K562 (cell line): ENCODE data around the gene MTMR12. TPM values are rescaled to one million over a fixed set of nuclear protein-coding genes. Genes with fewer than 3 reads are reported as not detected.

ENCODE experiments used
- ATAC-seq: fragments of 200-7000 bp; cut with Tn5 transposase; 3 replicates; pipeline ENCODE4 v1.9.1; 2020; ENCODE audit warnings: moderate library complexity
- BruUV-seq: library from RNA; stranded (reverse); fragments of 400-500 nt; replicated peaks from 2 replicates; lab custom pipeline; 2021; lab: Mats Ljungman, UMichigan
- CTCF ChIA-PET: fragments of 300-600 bp; formaldehyde crosslinking; extraction: SDS; loops from one replicate; lab custom pipeline; 2021; ENCODE audit warnings: low intra/inter-chr PET ratio; lab: Yijun Ruan, JAX
- POLR2A ChIA-PET: fragments of 300-600, 350-650 bp; sonication (Branson Sonifier 250); formaldehyde crosslinking; extraction: SDS; loops from one replicate; lab custom pipeline; 2021; ENCODE audit warnings: antibody characterized with exemption, inconsistent platforms; lab: Yijun Ruan, JAX
- DNase-seq, 4 experiments: peaks; one replicate each; pipeline versions ENCODE4 v3.0.0 to v3.0.0-alpha.2; 2011 to 2018; ENCODE audit warnings: low spot score in 3 of 4, mixed read lengths in 3 of 4; ENCODE audit errors: extremely low read depth in 1 of 4
- FAIRE-seq: peaks from 2 replicates; lab custom pipeline; 2011; peaks lifted over from hg19 to GRCh38; lab: Jason Lieb, UNC
- H2AFZ ChIP-seq: 2 replicates; pipeline ENCODE4 v1.6.0; 2011; ENCODE audit warnings: low read depth, low read length, control low read depth, inconsistent platforms
- H3K27ac ChIP-seq: fragments of 200-600 bp; 3 replicates; pipeline ENCODE4 v1.8.0; 2011; ENCODE audit warnings: low read depth, mild to moderate bottlenecking, control low read depth, inconsistent platforms, low read length, moderate library complexity, mixed read lengths; ENCODE audit errors: extremely low read depth
- H3K27me3 ChIP-seq, 2 experiments: fragments of 300-600 bp in 1 of 2; 2 replicates in 1 of 2; 3 replicates in 1 of 2; pipeline versions ENCODE4 v1.6.0 to v1.8.0; 2011; ENCODE audit warnings: inconsistent platforms in 2 of 2, low read length in 2 of 2, mild to moderate bottlenecking in 1 of 2, mixed read lengths in 1 of 2, moderate library complexity in 1 of 2; ENCODE audit not compliant: control insufficient read depth in 2 of 2, insufficient read depth in 2 of 2
- H3K36me3 ChIP-seq: fragments of 300-600 bp; 3 replicates; pipeline ENCODE4 v1.8.0; 2011; ENCODE audit warnings: mild to moderate bottlenecking, low read length, inconsistent platforms; ENCODE audit not compliant: control insufficient read depth, insufficient read depth
- H3K4me1 ChIP-seq, 2 experiments: fragments of 200-600 bp in 1 of 2; replicated peaks in 1 of 2; 2 replicates in 1 of 2; 3 replicates in 1 of 2; pipeline versions ENCODE4 v1.5.1 to v1.8.0; 2011; ENCODE audit warnings: inconsistent platforms in 2 of 2, low read length in 2 of 2, mild to moderate bottlenecking in 1 of 2, mixed read lengths in 1 of 2, moderate library complexity in 1 of 2; ENCODE audit not compliant: control insufficient read depth in 2 of 2, insufficient read depth in 2 of 2
- H3K4me2 ChIP-seq: 2 replicates; pipeline ENCODE4 v1.6.1; 2011; ENCODE audit warnings: low read length, control low read depth, inconsistent platforms, mixed read lengths; ENCODE audit not compliant: insufficient read depth
- H3K4me3 ChIP-seq: fragments of 200-600 bp; sonication (generic), shearing (Covaris generic); 2 replicates; pipeline ENCODE4 v1.5.1; 2016; ENCODE audit warnings: control low read depth, inconsistent platforms
- H3K79me2 ChIP-seq: fragments of 200-600 bp; 3 replicates; pipeline ENCODE4 v1.8.0; 2011; ENCODE audit warnings: low read length, inconsistent platforms; ENCODE audit not compliant: control insufficient read depth, insufficient read depth
- H3K9ac ChIP-seq, 2 experiments: 2 replicates each; pipeline versions ENCODE4 v1.6.0 to v1.6.1; 2011; ENCODE audit warnings: low read depth in 2 of 2, low read length in 2 of 2, control low read depth in 1 of 2, inconsistent platforms in 1 of 2, mild to moderate bottlenecking in 1 of 2, mixed read lengths in 1 of 2; ENCODE audit not compliant: insufficient read depth in 1 of 2
- H3K9me1 ChIP-seq: one replicate; pipeline ENCODE4 v1.6.0; 2011; ENCODE audit warnings: inconsistent platforms, mild to moderate bottlenecking, low read length, moderate library complexity; ENCODE audit not compliant: control insufficient read depth, insufficient read depth
- H3K9me3 ChIP-seq: replicated peaks from 2 replicates; pipeline ENCODE4 v1.5.1; 2011; ENCODE audit warnings: low read depth, low read length, inconsistent platforms; ENCODE audit not compliant: control insufficient read depth, insufficient read depth
- H4K20me1 ChIP-seq: replicated peaks from 2 replicates; pipeline ENCODE4 v1.6.1; 2011; ENCODE audit warnings: low read length, inconsistent platforms, mixed read lengths; ENCODE audit not compliant: control insufficient read depth, insufficient read depth
- ARID1B ChIP-seq: fragments of 450-650 bp; IDR thresholded peaks from 2 replicates; pipeline ENCODE4 v1.6.1; 2016; ENCODE audit warnings: antibody characterized with exemption, mild to moderate bottlenecking, inconsistent platforms
- HMG20A ChIP-seq: fragments of 450-650 bp; formaldehyde crosslinking; conservative IDR thresholded peaks from 2 replicates; pipeline ENCODE4 v1.4.0; 2020; ENCODE audit warnings: mild to moderate bottlenecking, mixed read lengths
- KLF13 ChIP-seq: fragments of 450-650 bp; IDR thresholded peaks from 2 replicates; pipeline ENCODE4 v1.6.1; 2016; ENCODE audit warnings: missing genetic modification characterization, low read depth, mild to moderate bottlenecking, missing compliant biosample characterization, moderate library complexity, borderline replicate concordance
- PHB2 ChIP-seq: fragments of 450-650 bp; IDR thresholded peaks from 2 replicates; pipeline ENCODE4 v1.6.1; 2017; ENCODE audit warnings: low read depth
- WGBS: fragments of 100-300 bp; shearing (Covaris generic); methylation state at CpG from one replicate; pipeline ENCODE4 v1.1.6; 2016; ENCODE audit warnings: low coverage, mixed read lengths; ENCODE audit not compliant: insufficient coverage; ENCODE audit errors: missing lambda C conversion rate; 5-methylcytosine and 5-hydroxymethylcytosine counted together
- in situ Hi-C: fragments of 300-500 bp; cut with MboI; formaldehyde crosslinking; loops from 4 replicates; pipeline ENCODE4 v1.15.0; 2018; ENCODE audit warnings: inconsistent platforms, mixed read lengths
- intact Hi-C: fragments of 100-400 bp; cut with micrococcal nuclease; formaldehyde crosslinking; loops from 2 replicates; pipeline ENCODE4 v1.14.2; 2022
- polyA plus RNA-seq, 8 experiments: library from polyadenylated mRNA; depleted of rRNA in 4 of 8; stranded (reverse) in 5 of 8; unstranded in 3 of 8; fragments of >200 nt; fragmentation: Nextera tagmentation in 2 of 8; fragmentation: Illumina TruSeq in 1 of 8; extraction: Ambion mirVana in 2 of 8; extraction: Trizol in 1 of 8; gene quantifications; 2 replicates each; pipeline versions ENCODE4 v1.2.1 to v1.2.3, GENCODE V29; 2011 to 2014; ENCODE audit warnings: inconsistent platforms in 1 of 8, missing spikeins in 1 of 8
- total RNA-seq, 7 experiments: library from RNA; depleted of rRNA in 6 of 7; stranded (reverse); fragments of >200 nt in 6 of 7; fragmentation: Illumina TruSeq in 2 of 7; extraction: Trizol in 2 of 7; gene quantifications; 2 replicates each; pipeline versions ENCODE4 v1.2.1 to v1.2.3, GENCODE V29; 2011 to 2021; ENCODE audit warnings: low replicate concordance in 1 of 7
- TF ChIP-seq, protein P1 (sequence below): sonication (generic); formaldehyde crosslinking; IDR thresholded peaks from 2 replicates; pipeline ENCODE4 v1.8.0; 2022; ENCODE audit warnings: mild to moderate bottlenecking, missing genetic modification reagents
- TF ChIP-seq, protein P2 (sequence below): IDR thresholded peaks from 2 replicates; pipeline ENCODE4 v1.6.1; 2011; ENCODE audit warnings: borderline replicate concordance, low read depth, mild to moderate bottlenecking, moderate library complexity, low read length; ENCODE audit not compliant: insufficient read depth, poor library complexity, severe bottlenecking
- TF ChIP-seq, protein P3 (sequence below): fragments of 450-650 bp; IDR thresholded peaks from 2 replicates; pipeline ENCODE4 v1.6.1; 2016

Gene MTMR12
- total and polyA plus RNA-seq, 9 of the 15 experiments (the other 6 are each of a cell fraction or from before 2014, with no cell fraction given), result 4.0 to 28.7 (median 17.1) TPM

DNA sequence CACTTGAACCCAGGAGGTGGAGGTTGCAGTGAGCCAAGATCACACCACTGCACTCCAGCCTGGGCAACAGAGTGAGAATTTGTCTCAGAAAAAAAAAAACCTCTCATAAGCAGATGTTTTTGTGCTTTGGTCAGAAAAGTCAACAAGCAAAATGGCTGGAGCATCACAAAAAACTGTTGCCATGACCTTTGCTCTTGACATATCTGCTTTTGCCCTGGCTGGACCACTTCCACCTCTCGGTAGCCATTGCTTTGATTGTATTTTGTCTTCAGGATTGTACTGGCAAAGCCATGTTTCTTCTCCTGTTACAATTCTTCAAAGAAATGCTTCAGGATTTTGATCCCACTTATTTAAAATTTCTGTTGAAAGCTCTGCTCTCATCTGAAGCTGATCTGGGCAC lies 67.0 kb downstream of the MTMR12 start:
- Histone ChIP-seq H3K9me1 (no peaks in the 10 kb centered on the region), H2AFZ (no peak overlapping the region), H3K4me1 (no peaks in the 10 kb centered on the region), H3K27me3 (no peaks in the 10 kb centered on the region), H3K4me3 (no peak overlapping the region), H3K79me2 (no peaks in the 10 kb centered on the region), H3K9ac (no peak overlapping the region), H3K36me3 (peaks cover 70% of the 10 kb centered on the region), H4K20me1 (no peaks in the 10 kb centered on the region), H3K27ac (no peak overlapping the region), H3K4me2 (no peak overlapping the region), H3K9me3 (no peaks in the 10 kb centered on the region)
- WGBS, result 95% methylated on average over 1 of the region's 1 CpG
- FAIRE-seq (no peak), DNase-seq (no peak), ATAC-seq (no peak)
- CTCF ChIA-PET, result no interaction called here
- in situ Hi-C loops (no loop called here), intact Hi-C loops (no loop called here)
- POLR2A ChIA-PET, result interaction anchor here (2.0 kb wide), 1 partner anchor 16 kb away, joined by 4 read pairs; no protein-coding TSS in a partner anchor
- BruUV-seq, result no TSS peak
- TF ChIP-seq ARID1B (no peak), HMG20A (CRISPR knock-in tag) (no peak), KLF13 (tag) (no peak), PHB2 (no peak)
- TF ChIP-seq, protein P1, sequence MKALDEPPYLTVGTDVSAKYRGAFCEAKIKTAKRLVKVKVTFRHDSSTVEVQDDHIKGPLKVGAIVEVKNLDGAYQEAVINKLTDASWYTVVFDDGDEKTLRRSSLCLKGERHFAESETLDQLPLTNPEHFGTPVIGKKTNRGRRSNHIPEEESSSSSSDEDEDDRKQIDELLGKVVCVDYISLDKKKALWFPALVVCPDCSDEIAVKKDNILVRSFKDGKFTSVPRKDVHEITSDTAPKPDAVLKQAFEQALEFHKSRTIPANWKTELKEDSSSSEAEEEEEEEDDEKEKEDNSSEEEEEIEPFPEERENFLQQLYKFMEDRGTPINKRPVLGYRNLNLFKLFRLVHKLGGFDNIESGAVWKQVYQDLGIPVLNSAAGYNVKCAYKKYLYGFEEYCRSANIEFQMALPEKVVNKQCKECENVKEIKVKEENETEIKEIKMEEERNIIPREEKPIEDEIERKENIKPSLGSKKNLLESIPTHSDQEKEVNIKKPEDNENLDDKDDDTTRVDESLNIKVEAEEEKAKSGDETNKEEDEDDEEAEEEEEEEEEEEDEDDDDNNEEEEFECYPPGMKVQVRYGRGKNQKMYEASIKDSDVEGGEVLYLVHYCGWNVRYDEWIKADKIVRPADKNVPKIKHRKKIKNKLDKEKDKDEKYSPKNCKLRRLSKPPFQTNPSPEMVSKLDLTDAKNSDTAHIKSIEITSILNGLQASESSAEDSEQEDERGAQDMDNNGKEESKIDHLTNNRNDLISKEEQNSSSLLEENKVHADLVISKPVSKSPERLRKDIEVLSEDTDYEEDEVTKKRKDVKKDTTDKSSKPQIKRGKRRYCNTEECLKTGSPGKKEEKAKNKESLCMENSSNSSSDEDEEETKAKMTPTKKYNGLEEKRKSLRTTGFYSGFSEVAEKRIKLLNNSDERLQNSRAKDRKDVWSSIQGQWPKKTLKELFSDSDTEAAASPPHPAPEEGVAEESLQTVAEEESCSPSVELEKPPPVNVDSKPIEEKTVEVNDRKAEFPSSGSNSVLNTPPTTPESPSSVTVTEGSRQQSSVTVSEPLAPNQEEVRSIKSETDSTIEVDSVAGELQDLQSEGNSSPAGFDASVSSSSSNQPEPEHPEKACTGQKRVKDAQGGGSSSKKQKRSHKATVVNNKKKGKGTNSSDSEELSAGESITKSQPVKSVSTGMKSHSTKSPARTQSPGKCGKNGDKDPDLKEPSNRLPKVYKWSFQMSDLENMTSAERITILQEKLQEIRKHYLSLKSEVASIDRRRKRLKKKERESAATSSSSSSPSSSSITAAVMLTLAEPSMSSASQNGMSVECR (CRISPR knock-in tag), result no peak
- TF ChIP-seq, protein P2, sequence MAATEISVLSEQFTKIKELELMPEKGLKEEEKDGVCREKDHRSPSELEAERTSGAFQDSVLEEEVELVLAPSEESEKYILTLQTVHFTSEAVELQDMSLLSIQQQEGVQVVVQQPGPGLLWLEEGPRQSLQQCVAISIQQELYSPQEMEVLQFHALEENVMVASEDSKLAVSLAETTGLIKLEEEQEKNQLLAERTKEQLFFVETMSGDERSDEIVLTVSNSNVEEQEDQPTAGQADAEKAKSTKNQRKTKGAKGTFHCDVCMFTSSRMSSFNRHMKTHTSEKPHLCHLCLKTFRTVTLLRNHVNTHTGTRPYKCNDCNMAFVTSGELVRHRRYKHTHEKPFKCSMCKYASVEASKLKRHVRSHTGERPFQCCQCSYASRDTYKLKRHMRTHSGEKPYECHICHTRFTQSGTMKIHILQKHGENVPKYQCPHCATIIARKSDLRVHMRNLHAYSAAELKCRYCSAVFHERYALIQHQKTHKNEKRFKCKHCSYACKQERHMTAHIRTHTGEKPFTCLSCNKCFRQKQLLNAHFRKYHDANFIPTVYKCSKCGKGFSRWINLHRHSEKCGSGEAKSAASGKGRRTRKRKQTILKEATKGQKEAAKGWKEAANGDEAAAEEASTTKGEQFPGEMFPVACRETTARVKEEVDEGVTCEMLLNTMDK, result no peak
- TF ChIP-seq, protein P3, sequence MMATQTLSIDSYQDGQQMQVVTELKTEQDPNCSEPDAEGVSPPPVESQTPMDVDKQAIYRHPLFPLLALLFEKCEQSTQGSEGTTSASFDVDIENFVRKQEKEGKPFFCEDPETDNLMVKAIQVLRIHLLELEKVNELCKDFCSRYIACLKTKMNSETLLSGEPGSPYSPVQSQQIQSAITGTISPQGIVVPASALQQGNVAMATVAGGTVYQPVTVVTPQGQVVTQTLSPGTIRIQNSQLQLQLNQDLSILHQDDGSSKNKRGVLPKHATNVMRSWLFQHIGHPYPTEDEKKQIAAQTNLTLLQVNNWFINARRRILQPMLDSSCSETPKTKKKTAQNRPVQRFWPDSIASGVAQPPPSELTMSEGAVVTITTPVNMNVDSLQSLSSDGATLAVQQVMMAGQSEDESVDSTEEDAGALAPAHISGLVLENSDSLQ, result no peak
